Cerebellar cortex (tissue), 1 donor: ENCODE measurements around the gene E2F3.
"Not testable (repeated sequence)": the region's sequence is repeated elsewhere in the genome, so short reads cannot be mapped to it uniquely, and the experiment has no call there.

Source experiments
- DNase-seq: peaks from one replicate; pipeline ENCODE4 v3.0.0-alpha.2; 2015; ENCODE audit warnings: low spot score

E2F3 gene

DNA sequence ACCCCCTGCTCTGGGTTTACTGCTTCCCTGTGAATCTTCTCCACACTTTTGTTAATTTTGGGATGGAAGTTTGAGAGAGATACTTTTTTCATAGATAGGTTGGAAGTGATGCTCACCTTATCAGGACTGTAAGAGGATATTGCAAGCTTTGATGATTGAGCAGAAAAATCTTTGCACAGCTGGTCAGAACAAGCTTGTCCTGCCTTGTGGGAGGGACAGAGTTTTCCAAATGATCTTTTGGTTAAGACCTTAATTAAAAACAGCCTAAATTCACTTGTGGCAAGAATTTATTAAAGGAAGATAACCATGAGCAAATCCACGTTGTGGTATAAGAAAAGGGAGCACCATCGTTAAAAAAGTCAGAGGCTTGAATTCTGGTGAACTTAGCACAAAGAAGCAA lies 32.2 kb downstream of the E2F3 start:
- no peak for DNase-seq

DNA sequence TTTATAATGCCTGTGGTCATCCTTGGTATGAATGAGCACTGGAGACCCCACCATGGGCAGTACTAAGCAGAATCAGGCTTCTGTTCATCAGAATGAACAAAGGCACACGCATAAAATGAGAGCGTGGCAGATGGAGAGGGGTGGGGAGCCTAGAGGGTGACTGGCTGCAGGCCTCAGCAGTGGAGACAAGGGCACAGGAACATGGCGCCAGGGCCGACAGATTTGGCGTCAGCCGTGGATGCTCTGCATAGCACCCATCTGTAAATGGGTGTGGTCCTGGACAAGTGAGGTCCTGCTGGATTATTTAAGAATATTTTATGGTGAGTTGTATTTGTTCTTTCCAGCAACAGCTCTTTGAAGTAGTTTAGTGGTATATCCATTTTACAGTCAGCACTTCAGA lies 33.1 kb downstream of the E2F3 start:
- no peak for DNase-seq

- no peak for DNase-seq
These were observed 35.0 kb downstream of the E2F3 start for GRCh38 chr6:20436719-20437118.

- no peak for DNase-seq
These were observed 36.0 kb downstream of the E2F3 start for GRCh38 chr6:20437639-20438038.

DNA sequence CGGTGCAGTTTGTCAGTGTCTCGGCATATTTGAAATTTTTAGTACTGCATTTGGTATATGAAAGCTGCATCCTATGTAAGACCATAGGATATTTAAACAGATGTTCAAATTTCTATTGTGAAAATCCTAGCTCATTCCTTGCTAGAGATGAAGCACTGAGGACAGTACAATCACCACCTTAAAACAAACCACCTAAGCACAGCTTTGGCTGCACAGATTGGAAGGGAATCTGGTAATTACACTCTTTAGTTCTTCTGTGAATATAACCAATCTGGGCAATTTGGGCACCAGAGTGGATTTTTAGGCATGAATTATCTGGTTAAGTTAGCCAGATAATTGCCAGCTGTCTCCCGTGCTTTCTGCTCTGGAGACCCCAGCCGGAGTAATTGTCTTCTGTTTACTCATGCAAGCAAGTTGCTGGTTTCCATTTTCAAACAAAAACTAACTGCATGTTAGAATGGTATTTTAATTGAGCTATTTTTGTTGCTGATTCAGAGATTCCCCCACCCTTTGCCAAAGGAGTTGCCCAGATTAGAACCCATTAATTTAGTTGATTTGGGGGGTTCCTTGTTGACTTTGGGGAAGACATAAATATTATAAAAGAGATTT lies 36.9 kb downstream of the E2F3 start:
- DNase-seq = no peak

GRCh38 chr6:20439558-20439957 lies 37.9 kb downstream of the E2F3 start:
- DNase-seq = no peak

DNA sequence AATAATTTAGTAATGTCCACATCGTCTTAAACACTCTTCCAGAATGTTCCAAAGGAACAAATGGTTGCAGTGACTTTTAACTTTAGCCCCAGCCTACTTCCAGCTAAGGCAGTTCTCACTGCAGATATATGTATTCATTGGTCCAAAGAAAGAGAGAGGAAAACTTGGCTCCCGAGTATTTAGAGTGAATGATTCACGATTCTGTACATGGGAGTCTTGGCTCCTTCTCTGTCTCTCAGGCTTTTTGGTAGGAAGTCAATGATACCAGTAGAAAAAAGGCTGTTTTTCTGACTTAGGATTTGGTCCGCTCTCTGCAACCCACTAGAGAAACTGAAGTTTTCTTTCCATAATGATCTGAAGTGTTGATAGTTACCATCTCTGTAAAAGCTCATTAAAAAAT lies 38.6 kb downstream of the E2F3 start:
- DNase-seq = no peak

GRCh38 chr6:20441236-20441635 lies 39.6 kb downstream of the E2F3 start:
- DNase-seq = no peak

- DNase-seq = no peak
These were observed 40.2 kb downstream of the E2F3 start for GRCh38 chr6:20441921-20442320.

- no peak for DNase-seq
These were observed 43.1 kb downstream of the E2F3 start for GRCh38 chr6:20444786-20445271.

- DNase-seq = no peak
These were observed 45.5 kb downstream of the E2F3 start for GRCh38 chr6:20447157-20447556.

DNA sequence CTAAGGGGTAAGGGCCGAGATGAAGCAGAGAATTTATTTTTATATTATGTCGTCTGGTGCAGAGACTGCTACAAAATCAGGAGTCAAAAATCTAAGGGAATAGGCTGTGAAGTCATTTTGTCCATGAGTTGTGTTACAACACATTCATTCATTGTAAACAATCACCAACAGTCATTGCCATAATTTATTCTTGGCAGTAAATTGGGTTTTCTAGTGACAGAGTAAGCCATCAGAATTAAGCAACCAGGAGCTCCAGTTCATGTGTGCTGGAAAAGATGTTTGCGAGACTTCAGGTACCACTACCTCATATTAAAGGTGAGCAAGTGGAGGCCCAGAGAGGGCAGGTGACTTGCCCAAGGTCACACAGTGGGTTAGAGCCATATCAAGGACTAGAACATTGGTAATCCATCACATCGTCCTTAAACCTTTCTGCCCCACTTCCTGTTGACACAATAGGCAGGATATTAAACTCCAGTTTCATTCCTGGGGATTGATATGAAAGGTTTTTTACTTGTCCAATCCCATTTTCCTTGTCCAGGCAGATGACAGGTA lies 46.0 kb downstream of the E2F3 start:
- no peak for DNase-seq

- no peak for DNase-seq
These were observed 47.1 kb downstream of the E2F3 start for GRCh38 chr6:20448828-20449227.

DNA sequence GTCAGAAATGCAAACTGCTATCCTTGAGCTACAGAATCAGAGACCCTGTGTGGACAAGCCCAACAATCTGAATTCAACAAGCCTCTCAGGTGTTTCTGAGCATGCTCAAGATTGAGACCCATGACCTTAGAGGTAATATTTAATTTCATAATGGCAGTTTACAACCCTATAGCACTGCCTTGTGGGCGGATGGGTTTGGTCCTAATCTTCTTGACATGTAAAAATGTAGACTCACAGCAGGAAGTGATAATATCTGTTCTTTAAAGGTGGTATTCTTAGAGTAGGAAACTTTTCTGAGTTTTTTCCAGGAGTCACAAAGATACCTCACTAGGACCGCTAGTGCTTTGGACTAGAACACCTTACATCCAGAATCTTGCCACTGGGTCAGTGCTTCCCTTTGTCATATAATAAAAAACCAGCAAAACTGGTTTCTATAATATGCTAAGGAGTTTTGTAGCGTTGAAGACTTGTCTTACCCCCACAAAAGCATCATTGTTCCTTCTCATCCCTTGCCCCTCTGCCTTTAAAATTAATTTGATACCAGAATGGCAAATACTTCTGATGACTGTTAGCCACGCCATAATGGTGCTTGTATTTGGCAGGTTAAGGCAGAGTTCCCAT lies 52.6 kb downstream of the E2F3 start:
- DNase-seq = no peak

DNA sequence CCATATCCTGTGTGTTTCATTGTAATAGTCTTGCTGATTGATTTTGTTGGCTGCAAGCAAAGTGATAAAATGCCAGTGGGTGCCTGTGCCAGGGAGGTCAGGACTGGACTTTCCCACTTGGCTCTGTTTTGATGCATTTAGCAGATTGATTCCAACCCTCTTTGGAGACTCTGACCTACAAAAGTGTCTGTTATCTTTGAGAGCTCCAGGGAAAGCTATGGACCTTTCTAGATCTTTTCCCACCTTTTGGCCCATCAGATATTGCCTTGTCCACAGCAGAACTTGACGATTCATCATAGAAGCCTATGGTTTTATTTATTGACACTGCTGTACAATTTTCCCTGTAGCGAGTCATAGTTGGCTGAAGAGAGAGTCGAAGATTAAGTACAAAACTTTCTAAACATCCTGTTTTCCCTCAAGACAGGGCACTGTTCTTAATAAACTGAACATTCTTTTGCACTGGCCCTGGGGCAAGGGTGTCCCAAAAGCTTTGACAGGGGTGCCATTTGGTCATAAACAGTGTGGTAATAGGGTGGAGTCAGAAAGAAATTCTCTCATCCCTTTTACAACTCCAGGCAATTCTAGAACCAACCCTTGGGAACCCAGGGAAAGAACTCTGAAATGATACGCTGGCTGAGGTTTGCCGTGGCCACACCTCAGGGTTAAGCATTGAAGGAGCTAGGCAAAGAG lies 53.7 kb downstream of the E2F3 start:
- DNase-seq = no peak

- no peak for DNase-seq
These were observed 56.6 kb downstream of the E2F3 start for GRCh38 chr6:20458027-20458894.

DNA sequence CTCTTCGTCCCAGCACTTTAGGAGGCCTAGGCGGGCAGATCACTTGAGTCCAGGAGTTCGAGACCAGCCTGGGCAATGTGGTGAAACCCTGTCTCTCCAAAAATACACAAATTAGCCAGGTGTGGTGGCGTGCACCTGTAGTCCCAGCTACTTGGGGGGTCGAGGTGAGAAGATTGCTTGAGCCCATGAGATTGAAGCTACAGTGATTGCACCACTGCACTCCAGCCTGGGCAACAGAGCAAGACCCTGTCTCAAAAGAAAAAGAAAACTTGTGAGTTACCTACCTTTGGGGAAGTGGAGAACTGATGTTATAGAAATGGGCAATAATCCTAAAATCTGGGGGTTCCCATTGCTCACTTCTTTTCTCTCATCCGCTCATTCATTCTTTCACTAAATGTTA lies 58.0 kb downstream of the E2F3 start:
- DNase-seq = no peak

- DNase-seq = no peak
These were observed 59.9 kb downstream of the E2F3 start for GRCh38 chr6:20461576-20461975.

DNA sequence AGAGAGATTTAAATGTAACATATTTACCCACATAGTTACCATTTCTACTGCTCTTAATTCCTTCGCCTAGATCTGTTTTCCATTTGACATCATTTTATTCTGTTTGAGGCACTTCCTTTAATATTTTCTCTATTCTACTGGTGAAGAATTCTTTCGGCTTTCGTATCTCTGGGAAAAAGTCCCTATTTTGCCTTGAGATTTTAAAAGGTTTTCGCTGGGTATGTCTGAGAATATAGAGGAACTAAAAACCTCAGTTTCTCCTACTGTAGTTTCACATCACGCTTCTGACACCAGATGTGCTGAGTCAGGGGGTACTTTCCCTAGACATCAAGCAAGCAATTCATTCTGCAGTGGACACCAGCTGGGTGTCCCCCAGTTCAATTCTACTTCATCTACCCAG lies 61.7 kb downstream of the E2F3 start:
- no peak for DNase-seq

DNA sequence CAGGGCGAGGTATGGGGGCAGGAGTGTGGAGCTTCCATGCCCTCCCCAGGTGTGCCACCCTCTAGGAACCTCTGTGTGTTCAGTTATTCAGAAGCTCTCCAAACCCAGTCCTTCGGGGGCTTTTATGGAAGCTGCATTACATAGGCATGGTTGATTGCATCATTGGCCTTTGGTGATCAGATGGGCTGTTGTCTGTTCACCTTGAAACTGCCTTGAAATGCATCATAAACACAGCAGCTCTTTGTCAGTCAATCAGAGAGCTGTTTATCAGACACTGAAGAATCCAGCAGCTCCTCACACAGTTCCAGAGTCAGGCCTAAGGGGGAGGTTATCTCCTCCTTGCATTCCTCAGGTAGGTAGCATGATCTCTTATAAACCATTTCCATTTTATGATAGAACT lies 62.4 kb downstream of the E2F3 start:
- DNase-seq = no peak

DNA sequence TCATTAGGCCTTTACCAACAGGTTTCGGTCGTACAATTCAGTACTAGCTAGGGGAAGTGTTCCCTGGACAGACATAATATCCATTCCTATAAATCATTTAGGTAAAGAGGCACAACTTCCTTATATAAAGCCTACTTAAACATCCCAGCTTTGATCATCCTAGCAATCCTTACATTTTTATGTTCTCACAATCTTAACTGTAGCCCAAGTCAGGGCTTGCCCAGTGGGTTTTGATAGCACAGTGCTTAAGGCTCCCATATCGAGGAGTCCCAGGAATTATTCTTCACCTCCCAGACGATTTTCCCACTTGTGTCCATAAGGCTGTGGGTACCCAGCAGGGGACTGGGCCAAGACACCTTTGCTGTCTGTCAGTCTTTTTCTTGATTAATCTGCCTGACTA lies 63.2 kb downstream of the E2F3 start:
- no peak for DNase-seq

DNA sequence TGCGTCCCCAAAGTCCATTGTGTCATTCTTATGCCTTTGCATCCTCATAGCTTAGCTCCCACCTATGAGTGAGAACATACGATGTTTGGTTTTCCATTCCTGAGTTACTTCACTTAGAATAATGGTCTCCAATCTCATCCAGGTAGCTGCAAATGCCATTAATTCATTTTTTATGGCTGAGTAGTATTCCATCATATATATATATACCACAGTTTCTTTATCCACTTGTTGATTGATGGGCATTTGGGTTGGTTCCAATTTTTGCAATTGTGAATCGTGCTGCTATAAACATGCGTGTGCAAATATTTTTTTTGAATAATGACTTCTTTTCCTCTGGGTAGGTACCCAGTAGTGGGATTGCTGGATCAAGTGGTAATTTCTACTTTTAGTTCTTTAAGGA lies 63.9 kb downstream of the E2F3 start:
- not testable (repeated sequence) for DNase-seq
